GM19193 (cell line): Measurements from ENCODE around the gene KCNMA1.

ENCODE experiments used
- POLR2A ChIP-seq: IDR thresholded peaks from 4 replicates; pipeline ENCODE4 v1.6.1; 2011; ENCODE audit not compliant: insufficient read depth, insufficient read length; ENCODE audit errors: extremely low read depth

Gene KCNMA1

GRCh38 chr10:77219046-77219445, 418.6 kb downstream of the KCNMA1 start:
- TF ChIP-seq POLR2A = no peak

- no peak for TF ChIP-seq POLR2A
These were observed 422.8 kb downstream of the KCNMA1 start for GRCh38 chr10:77214799-77215198.

GRCh38 chr10:77212632-77213031, 425.0 kb downstream of the KCNMA1 start:
- no peak for TF ChIP-seq POLR2A

- TF ChIP-seq POLR2A = no peak
These were observed 427.0 kb downstream of the KCNMA1 start for GRCh38 chr10:77210645-77211044.

GRCh38 chr10:77208684-77209256, 428.8 kb downstream of the KCNMA1 start:
- no peak for TF ChIP-seq POLR2A

- no peak for TF ChIP-seq POLR2A
These were observed 429.8 kb downstream of the KCNMA1 start for GRCh38 chr10:77207828-77208185.

DNA sequence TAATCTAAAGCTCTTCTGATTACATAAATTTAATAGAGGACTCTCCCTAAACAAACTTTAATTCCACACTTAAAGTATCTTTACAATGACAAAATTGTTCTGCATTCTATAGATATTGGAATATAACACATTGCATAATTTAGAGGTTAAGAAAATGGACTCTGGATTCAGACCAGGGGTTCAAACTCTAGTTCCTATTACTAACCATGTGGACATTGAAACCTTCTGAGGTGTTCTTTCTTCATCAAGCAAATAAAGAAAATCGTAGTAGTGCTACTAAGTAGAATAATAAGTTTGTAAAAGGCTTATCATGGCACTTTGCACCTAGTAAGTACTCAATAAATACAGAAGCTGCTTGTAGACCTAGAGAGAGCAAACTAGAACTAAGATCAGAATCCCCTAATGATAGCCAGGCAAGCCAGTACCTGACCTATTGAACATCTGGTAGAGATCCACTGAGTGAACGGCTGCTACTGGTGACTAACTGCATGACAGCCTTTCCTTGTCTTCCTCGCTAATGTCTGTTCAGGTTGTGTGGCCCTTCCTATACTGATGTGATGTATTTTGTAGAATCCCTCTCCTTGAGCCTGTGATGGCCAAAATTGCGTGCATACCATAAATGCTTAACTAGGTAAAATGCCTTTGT, 430.3 kb downstream of the KCNMA1 start:
- no peak for TF ChIP-seq POLR2A

DNA sequence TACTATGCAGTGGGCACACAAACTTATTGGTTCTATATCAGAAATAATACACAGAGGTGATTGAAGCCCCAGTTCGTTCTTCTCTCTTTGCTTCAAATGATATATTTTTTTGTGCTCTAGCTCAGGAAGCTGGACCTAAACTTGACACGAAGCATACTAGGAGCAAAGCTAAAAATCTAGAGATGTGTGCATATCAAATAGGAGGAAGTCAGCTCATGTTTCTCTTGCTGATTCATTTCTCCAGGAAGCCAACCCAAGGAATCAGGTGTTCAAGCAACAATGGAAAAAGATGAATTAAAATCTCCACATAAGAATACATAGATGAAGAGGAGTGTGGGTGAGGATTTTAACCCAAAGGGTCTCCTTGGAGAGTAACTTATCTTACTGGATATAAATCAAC, 432.5 kb downstream of the KCNMA1 start:
- TF ChIP-seq POLR2A = no peak

GRCh38 chr10:77204171-77204570, 433.4 kb downstream of the KCNMA1 start:
- TF ChIP-seq POLR2A = no peak

DNA sequence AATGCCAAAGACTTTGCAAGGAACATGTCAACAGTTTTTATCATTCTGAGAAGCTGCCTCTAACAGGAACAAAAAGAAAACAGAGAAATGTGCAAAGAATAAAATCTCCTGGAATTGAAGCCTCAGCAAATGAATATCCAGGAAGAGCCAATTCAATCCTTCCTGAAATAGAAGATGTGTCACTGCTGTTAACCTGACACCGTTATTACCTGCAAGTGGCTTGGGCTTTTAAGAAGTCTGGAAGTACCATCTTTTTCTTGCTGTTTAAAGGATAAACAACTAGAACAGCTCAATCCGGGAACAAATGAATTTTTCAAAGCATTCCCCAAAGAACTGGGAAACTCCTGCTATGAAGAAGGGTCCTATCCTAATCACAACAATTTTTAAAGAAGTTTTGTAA, 434.8 kb downstream of the KCNMA1 start:
- no peak for TF ChIP-seq POLR2A

GRCh38 chr10:77201135-77202106, 436.2 kb downstream of the KCNMA1 start:
- no peak for TF ChIP-seq POLR2A

DNA sequence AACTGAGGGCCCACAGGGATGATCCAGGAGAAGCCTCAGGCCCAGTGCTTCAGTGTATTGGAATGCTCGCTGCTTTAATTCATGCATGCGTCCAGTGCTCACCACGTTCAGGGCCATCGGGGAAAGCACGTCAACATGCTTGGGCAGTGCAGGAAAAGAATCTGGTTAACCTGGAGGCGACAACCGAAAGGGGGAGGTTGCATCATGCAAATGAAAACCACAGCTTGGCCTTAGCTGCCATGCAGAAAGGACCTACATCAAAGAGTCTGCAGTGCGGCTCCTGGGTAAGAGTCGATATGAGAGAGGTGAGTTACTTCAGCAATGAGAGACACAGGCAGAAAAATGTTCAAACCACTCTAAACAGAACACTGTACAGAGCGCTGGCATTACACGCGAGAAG, 440.1 kb downstream of the KCNMA1 start:
- TF ChIP-seq POLR2A = no peak

DNA sequence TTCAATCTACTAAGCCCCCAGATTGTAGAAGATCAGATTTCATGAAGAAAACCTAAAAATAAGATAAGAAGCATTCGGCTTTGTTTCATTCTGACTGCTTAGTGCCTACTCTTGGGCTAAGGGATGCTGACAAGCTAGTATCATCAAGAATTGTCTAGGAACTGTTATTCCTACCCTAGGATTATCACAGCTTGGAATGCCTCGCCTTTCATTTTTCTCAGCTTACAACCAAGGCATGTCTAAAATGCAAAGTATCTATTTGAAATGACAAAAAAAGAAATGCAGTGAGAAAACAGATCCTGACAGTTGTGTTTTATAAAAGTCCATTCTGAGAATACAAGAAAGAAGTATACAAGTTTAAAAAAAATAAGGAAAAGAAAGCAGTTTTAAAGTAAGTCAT, 441.0 kb downstream of the KCNMA1 start:
- no peak for TF ChIP-seq POLR2A

- no peak for TF ChIP-seq POLR2A
These were observed 442.5 kb downstream of the KCNMA1 start for GRCh38 chr10:77195101-77195500.

DNA sequence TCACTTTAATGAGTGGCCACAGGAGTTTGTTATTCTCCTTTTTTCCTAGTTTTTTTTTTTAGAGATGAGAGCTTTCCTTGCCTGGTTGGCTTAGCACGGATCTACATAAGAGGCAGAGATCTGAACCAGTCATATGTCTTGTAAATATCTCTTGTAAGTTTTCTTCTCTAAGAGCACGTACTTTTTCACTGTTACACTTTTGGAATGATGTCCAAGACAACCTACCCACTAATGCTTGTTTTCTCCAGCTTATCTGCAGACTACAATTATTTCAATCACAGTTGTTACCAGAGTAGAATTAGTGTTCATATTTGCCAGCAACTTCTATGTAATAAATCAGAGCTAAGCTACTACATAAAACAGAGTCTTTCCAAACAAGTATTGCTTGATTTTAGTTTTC, 444.6 kb downstream of the KCNMA1 start:
- TF ChIP-seq POLR2A = no peak

DNA sequence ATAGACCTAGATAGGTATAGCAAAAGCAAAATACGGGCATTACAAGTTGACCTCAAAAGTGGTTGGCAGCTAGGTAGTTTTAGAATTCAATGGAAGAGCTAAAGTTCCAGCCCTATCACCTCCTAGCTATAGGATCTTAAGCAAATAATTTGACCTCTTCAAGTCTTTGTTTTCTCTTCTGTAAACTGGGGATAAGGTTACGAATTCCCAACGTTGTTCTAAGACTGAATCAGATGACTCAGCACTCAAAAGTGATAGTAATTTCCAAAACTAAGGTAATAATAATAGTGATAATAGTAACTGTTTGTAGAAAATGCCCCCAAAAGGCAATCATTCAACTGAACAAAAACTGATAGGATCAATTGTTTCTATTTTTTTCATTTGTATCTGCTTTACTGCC, 445.2 kb downstream of the KCNMA1 start:
- TF ChIP-seq POLR2A = no peak
